ENCODE results near the gene PRPF40B.

The PRPF40B gene

GRCh38 chr12:49649445-49649844 is 26.1 kb downstream of the PRPF40B start:
- in situ Hi-C loops (cut with MboI; ENCODE audit: low sequenced_read_pairs): no loop called here
- no peak overlapping the region for H3K4me3 ChIP-seq
- no peaks in the 10 kb centered on the region for H3K9me3 ChIP-seq
- no peak for DNase-seq (ENCODE audit: low spot score in 2 of 2)
- no peaks in the 10 kb centered on the region for H3K4me1 ChIP-seq
- no peaks in the 10 kb centered on the region for H3K27me3 ChIP-seq (ENCODE audit: low read depth)
- H3K36me3 ChIP-seq (replicated peaks): peaks cover 6% of the 10 kb centered on the region

DNA sequence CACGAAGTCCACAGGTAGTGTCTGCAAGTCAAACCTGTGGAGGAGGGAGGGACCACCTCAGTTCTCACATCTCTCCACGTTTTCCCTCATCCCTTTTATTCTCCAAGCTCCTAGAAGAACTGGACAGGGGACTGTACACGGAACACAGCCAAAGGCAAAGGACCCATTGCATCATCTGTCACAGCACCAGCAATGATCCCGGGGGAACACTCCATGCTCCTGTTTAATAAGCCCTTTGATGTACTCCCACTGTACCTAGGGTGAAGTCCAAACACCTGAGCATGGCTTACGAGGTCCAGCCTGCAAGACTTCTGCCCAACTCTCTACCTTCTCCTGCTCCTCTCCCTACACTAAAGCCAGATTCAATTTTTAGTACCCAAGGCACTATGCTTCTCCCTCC is 26.5 kb downstream of the PRPF40B start:
- Histone ChIP-seq H3K4me1 (no peaks in the 10 kb centered on the region), H3K4me3 (no peak overlapping the region), H3K36me3 (replicated peaks) (peaks cover 6% of the 10 kb centered on the region), H3K9me3 (no peaks in the 10 kb centered on the region), H3K27me3 (ENCODE audit: low read depth) (no peaks in the 10 kb centered on the region)
- in situ Hi-C loops (cut with MboI; ENCODE audit: low sequenced_read_pairs): no loop called here
- DNase-seq (ENCODE audit: low spot score in 2 of 2): no peak

DNA sequence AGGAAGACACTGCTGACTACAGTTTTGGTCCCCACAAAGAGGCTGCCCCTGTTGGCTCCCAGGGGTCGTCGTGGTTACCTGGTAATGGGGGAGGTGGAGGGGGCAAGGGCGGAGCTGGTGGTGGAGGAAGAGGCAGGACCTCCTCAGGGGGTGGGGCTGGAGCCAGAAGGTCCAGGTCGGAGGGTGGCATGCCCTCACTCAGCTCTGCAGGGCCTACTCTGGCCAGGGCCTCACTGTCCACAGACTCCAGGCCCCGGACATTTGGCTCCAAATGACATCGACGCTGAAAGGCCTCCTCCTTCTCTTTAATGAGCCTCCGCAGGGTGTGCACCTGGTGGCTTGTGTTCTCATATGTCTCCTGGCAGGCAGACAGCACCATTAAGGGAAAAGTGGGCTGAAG is 28.5 kb downstream of the PRPF40B start:
- no peak for DNase-seq (ENCODE audit: low spot score in 2 of 2)
- Histone ChIP-seq H3K4me3 (no peak overlapping the region), H3K9me3 (no peaks in the 10 kb centered on the region), H3K36me3 (replicated peaks) (no peaks in the 10 kb centered on the region; the same call in none of the 2 replicates), H3K27me3 (ENCODE audit: low read depth) (no peaks in the 10 kb centered on the region), H3K4me1 (no peaks in the 10 kb centered on the region)
- in situ Hi-C loops (cut with MboI; ENCODE audit: low sequenced_read_pairs): no loop called here

DNA sequence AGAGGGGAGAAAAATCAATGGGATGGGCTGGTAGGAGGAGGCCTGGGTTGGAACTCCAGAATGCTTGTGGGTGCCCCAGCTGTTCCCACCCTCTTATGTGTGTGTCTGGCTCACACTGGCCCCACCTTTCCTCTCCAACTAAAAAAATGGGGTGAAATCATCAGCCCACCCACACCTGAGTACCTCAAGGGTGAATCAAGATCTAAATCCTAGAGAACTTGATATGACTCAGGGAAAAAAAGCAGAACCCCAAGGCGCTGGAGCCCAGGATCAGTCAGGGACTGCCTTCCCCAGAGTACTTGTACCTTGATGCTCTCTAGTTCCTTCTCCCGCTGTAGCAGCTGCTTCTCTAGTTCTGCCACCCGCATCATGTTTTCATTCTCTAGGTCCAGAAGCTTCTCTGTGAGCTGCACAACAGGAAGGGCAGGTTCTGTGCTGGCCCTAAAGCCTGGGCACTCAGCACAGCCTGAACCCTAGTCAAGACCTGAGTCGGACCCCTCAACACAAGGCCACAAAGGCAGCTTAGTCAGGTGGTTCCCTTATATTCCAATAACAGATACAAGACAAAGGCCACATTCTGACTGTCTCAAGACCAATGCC is 29.7 kb downstream of the PRPF40B start:
- Histone ChIP-seq H3K4me1 (no peaks in the 10 kb centered on the region), H3K4me3 (no peak overlapping the region), H3K27me3 (ENCODE audit: low read depth) (no peaks in the 10 kb centered on the region), H3K9me3 (no peaks in the 10 kb centered on the region), H3K36me3 (replicated peaks) (no peaks in the 10 kb centered on the region; the same call in none of the 2 replicates)
- no peak for DNase-seq (ENCODE audit: low spot score in 2 of 2)
- in situ Hi-C loops (cut with MboI; ENCODE audit: low sequenced_read_pairs): no loop called here

DNA sequence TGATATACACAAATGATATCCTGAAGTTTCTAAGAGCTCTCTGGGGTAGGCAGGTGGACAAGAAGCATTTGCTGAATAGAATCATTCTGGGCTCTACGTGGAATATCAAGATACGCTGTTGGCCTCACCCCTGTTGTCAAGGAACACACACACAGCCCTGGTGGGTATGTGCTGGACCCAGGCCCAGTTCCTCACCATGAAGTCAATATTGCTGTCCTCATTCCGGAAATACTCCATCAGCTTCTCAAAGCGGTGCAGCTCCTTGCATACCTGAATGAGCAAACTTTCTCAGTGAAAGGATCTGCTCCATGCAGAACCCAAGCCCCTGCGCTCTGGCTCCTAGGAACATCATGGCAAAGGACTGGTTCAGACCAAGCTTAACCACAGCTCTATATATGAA is 31.4 kb downstream of the PRPF40B start:
- Histone ChIP-seq H3K4me3 (no peak overlapping the region), H3K9me3 (no peaks in the 10 kb centered on the region), H3K36me3 (replicated peaks) (no peaks in the 10 kb centered on the region; the same call in none of the 2 replicates), H3K4me1 (no peaks in the 10 kb centered on the region), H3K27me3 (ENCODE audit: low read depth) (no peaks in the 10 kb centered on the region)
- in situ Hi-C loops (cut with MboI; ENCODE audit: low sequenced_read_pairs): no loop called here
- DNase-seq (ENCODE audit: low spot score in 2 of 2): no peak

GRCh38 chr12:49655595-49656236 is 32.4 kb downstream of the PRPF40B start:
- no peak for DNase-seq (ENCODE audit: low spot score in 2 of 2)
- H3K9me3 ChIP-seq: no peaks in the 10 kb centered on the region
- H3K4me1 ChIP-seq: no peaks in the 10 kb centered on the region
- H3K27me3 ChIP-seq (ENCODE audit: low read depth): no peaks in the 10 kb centered on the region
- no peaks in the 10 kb centered on the region; the same call in 1 of the 2 replicates for H3K36me3 ChIP-seq (replicated peaks)
- no peak overlapping the region for H3K4me3 ChIP-seq
- in situ Hi-C loops (cut with MboI; ENCODE audit: low sequenced_read_pairs): no loop called here

GRCh38 chr12:49658276-49658675 is 34.9 kb downstream of the PRPF40B start:
- Histone ChIP-seq H3K27me3 (ENCODE audit: low read depth) (no peaks in the 10 kb centered on the region), H3K4me1 (no peaks in the 10 kb centered on the region), H3K4me3 (no peak overlapping the region), H3K36me3 (replicated peaks) (no peaks in the 10 kb centered on the region; the same call in 1 of the 2 replicates), H3K9me3 (no peaks in the 10 kb centered on the region)
- in situ Hi-C loops (cut with MboI; ENCODE audit: low sequenced_read_pairs): no loop called here
- no peak for DNase-seq (ENCODE audit: low spot score in 2 of 2)

DNA sequence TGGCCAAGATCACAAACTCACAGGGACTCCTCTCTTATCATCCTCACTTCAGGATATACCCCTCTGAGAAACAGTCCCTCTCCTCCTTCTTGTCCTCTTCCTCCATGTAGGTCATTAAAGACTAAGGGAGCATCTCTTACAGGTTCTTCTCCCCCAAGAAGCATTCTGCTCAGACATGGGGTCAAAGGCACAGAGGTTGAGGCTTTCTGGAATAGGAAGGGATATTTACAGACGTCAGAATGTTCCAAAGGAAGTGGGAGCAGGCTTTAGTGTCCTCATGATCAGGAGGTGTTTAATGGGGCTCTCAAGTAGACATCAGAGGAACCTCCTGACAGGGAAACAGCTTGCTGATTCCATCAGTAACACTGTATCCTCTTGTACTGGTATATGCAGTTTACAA is 36.4 kb downstream of the PRPF40B start:
- no peaks in the 10 kb centered on the region; the same call in 1 of the 2 replicates for H3K36me3 ChIP-seq (replicated peaks)

GRCh38 chr12:49661191-49661590 is 37.8 kb downstream of the PRPF40B start:
- Histone ChIP-seq H3K27me3 (ENCODE audit: low read depth) (no peaks in the 10 kb centered on the region), H3K4me1 (no peaks in the 10 kb centered on the region), H3K36me3 (replicated peaks) (no peaks in the 10 kb centered on the region; the same call in 1 of the 2 replicates), H3K4me3 (no peak overlapping the region), H3K9me3 (no peaks in the 10 kb centered on the region)
- no peak for DNase-seq (ENCODE audit: low spot score in 2 of 2)
- in situ Hi-C loops (cut with MboI; ENCODE audit: low sequenced_read_pairs): no loop called here

More for the DNA sequence above, 36.4 kb downstream of the PRPF40B start:
- in situ Hi-C loops (cut with MboI; ENCODE audit: low sequenced_read_pairs): no loop called here
- no peaks in the 10 kb centered on the region for H3K4me1 ChIP-seq
- no peak overlapping the region for H3K4me3 ChIP-seq
- no peaks in the 10 kb centered on the region for H3K9me3 ChIP-seq
- no peaks in the 10 kb centered on the region for H3K27me3 ChIP-seq (ENCODE audit: low read depth)
- DNase-seq (ENCODE audit: low spot score in 2 of 2): no peak

GRCh38 chr12:49661746-49662145 is 38.4 kb downstream of the PRPF40B start:
- Histone ChIP-seq H3K4me3 (no peak overlapping the region), H3K4me1 (no peaks in the 10 kb centered on the region), H3K27me3 (ENCODE audit: low read depth) (no peaks in the 10 kb centered on the region), H3K9me3 (no peaks in the 10 kb centered on the region), H3K36me3 (replicated peaks) (no peaks in the 10 kb centered on the region; the same call in 1 of the 2 replicates)
- no peak for DNase-seq (ENCODE audit: low spot score in 2 of 2)
- in situ Hi-C loops (cut with MboI; ENCODE audit: low sequenced_read_pairs): no loop called here

DNA sequence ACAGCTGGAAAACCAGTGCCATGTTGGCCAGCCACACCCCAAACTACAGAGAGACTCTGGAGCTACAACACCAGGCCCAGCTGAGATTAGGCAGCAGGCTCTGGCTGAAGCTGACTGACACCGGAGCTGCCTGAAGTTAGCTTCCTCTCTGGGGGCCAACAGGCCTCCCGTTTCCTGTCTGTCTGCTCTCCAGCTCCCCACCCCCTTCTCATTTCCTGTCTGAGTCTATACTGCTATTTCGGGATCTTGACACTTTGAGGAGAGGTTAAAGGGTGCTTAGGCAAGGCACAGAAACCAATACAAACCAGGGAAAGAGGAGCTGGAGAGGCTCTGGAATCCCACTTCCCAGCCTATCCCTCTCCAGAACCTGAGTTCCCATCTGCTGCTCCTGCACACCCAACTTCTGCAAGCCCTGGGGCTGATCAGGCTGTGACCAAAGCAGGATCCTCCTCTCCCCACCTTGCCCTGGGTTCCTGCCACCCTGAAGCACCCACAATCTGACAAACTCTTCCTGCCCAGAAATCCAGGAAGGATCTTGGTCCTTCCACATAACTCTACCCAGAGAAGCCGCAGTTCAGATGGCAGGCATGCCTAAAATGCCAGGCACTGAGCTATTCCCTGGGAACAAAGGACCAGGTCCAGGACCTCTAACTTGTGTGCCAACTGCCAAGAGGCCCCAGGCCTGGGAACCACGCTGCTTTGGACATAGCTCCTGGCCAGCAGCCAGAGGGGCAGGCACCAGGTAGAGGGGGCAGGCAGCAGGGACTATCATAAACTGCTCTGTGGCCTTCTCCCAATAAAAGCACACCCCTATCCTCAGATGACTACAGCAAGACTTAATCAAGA is 39.9 kb downstream of the PRPF40B start:
- in situ Hi-C loops (cut with MboI; ENCODE audit: low sequenced_read_pairs): no loop called here
- Histone ChIP-seq H3K36me3 (replicated peaks) (no peaks in the 10 kb centered on the region), H3K9me3 (no peaks in the 10 kb centered on the region), H3K27me3 (ENCODE audit: low read depth) (no peaks in the 10 kb centered on the region), H3K4me1 (no peaks in the 10 kb centered on the region), H3K4me3 (no peak overlapping the region)
- DNase-seq (ENCODE audit: low spot score in 2 of 2): no peak

GRCh38 chr12:49664167-49664566 is 40.8 kb downstream of the PRPF40B start:
- Histone ChIP-seq H3K27me3 (ENCODE audit: low read depth) (no peaks in the 10 kb centered on the region), H3K36me3 (replicated peaks) (no peaks in the 10 kb centered on the region), H3K4me1 (no peaks in the 10 kb centered on the region), H3K4me3 (no peak overlapping the region), H3K9me3 (no peaks in the 10 kb centered on the region)
- no peak for DNase-seq (ENCODE audit: low spot score in 2 of 2)
- in situ Hi-C loops (cut with MboI; ENCODE audit: low sequenced_read_pairs): no loop called here

GRCh38 chr12:49664591-49665239 is 41.4 kb downstream of the PRPF40B start:
- Histone ChIP-seq H3K4me3 (no peak overlapping the region), H3K4me1 (no peaks in the 10 kb centered on the region), H3K9me3 (no peaks in the 10 kb centered on the region), H3K36me3 (replicated peaks) (no peaks in the 10 kb centered on the region), H3K27me3 (ENCODE audit: low read depth) (no peaks in the 10 kb centered on the region)
- in situ Hi-C loops (cut with MboI; ENCODE audit: low sequenced_read_pairs): no loop called here
- DNase-seq (ENCODE audit: low spot score in 2 of 2): no peak

Measured in HAP-1 (cell line).